ENCODE measurements around the gene GABRP.

GRCh38 chr5:170809551-170809950 is 26.0 kb downstream of the GABRP start:
- peak; percentile 50 to 85 for TF ChIP-seq CTCF (conservative IDR thresholded peaks at IDR 0.05; ENCODE audit: low read depth in 2 of 2)
- TF ChIP-seq NANOG (IDR thresholded peaks at IDR 0.05; ENCODE audit: borderline replicate concordance): no peak
- no peak for TF ChIP-seq POLR2AphosphoS5 (IDR thresholded peaks at IDR 0.05; ENCODE audit: low read depth)
- no peak for TF ChIP-seq CREB1 (CRISPR knock-in tag; IDR thresholded peaks at IDR 0.05; ENCODE audit: low read depth)
- no peak for TF ChIP-seq JUNB (IDR thresholded peaks at IDR 0.05; ENCODE audit: unreplicated experiment)
- no peak for TF ChIP-seq REST (IDR thresholded peaks at IDR 0.05; ENCODE audit: unreplicated experiment)
- no peak for TF ChIP-seq EZH2phosphoT487 (IDR thresholded peaks at IDR 0.05; ENCODE audit: unreplicated experiment)
- TF ChIP-seq ZNF114 (CRISPR knock-in tag; IDR thresholded peaks at IDR 0.05): no peak

All from GM23338 (cell line).